HG03060 (cell line): Measurements from ENCODE around the gene TFPI.
A peak's percentile ranks its signal among the peaks of the same experiment; 100 is the strongest.

Experiments used
- ATAC-seq: cut with Tn5 transposase; IDR thresholded peaks from one replicate; pipeline ENCODE4 v1.9.1; 2021; ENCODE audit warnings: low read depth, moderate number of reproducible peaks; ENCODE audit not compliant: unreplicated experiment

Gene TFPI

DNA sequence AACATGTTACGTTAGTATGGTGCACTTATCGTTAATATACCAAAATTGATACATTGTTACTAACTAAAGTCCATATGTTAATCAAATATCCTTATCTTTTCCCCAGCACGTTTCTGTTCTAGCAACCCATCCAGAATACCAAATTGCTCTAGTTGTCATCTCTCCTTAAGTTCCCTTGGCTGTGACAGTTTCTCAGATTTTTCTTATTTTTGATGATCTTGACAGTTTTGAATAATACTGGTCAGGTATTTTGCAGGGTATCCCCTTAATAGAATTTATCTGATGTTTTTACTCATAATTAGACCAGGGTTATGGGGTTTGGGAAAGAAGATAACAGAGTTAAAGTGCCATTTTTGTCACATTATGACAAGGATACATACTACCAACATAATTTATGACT, 47.8 kb downstream of the TFPI start:
- no peak for ATAC-seq

DNA sequence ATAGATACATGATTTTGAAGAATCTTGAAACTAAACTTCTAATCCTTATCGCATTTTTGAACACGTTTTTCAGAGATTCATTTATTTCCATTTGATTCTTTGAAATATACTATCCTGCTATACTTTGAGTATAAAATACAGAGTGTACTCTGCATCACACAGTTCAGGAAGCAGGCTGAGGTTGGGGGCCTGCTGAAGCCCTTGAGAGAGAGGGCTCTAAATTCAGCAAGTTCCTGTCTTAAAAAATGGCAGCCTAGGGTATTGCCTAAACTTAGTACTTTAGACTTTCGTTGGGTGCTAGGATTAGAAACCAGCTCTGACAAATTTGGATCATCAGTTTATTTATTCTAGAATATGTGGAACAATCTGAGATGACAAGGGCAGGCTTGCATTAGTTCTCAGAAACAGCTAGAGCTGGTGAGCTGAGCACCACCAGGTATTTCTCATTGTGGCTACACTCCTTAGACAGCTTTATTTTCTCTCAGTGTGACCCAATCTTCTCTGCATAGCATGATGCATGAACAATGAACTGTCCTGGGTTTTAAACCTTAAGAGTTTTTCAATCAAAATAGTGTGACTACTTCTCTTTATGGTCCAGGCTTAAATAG, 49.1 kb downstream of the TFPI start:
- ATAC-seq, result no peak

DNA sequence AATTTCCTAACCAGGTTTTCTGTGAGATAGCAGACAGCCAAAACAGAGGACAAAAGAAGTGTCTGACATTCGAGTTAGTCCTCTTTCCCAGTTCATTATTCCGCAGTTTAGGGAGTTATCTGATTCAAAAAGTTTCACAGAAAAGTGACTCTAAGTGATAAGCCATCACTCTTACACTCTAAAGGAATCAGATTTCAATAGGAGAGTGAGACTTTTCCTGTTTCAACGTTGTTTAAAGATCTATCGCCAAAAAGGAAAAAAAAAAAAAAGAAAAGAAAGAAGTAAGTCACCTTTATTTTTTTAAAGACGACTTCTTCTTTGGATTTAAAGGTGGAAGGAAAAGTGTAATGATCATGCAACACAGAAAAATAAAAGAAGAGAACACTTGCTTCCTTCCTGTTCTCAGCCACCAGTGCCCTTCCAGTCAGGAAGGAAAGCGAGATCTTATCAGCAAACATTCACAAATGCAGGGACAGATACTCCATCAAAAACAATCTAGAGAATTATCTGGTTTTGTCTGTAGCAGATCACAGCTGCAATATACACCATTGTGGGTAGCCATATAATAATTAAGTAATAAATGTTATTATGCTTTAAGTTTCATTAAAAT, 49.8 kb downstream of the TFPI start:
- ATAC-seq, result no peak

- no peak for ATAC-seq
Measured at GRCh38 chr2:187503700-187504099, 50.5 kb downstream of the TFPI start.

GRCh38 chr2:187502467-187502866, 51.8 kb downstream of the TFPI start:
- no peak for ATAC-seq

DNA sequence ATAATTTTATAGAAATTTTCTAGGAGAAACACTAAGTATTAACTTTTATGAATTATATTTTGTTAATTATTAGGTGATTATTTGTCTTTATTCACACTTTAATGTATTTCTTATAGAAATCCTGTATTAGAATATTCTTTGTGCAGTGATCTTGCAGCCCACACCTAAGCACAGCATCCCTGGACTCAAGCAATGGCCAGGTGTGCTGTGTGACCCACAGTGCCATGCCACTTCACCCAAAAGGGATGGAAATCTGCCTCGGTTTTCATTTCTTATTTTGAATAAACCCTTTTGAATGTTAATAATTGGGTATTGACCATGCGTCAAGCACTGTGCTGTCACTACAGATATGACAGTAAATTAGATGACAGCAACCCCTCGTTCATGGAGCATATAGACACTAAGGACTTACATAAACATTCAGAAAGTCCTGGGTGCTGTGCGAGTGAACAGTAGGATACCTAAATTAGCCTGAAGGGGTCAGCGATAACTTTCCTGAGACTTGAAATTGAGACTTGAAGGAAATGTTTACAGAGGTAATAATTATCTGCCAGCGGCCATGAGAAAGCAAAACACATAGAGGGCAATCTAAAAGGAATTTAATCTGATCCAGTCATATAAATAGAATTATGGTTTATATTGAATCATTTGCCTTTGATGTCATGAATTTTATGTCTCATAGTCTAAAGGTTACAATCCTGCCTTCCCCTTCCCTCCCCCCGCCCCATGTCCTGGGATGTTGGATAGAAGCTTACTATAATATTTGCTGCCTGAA, 53.5 kb downstream of the TFPI start:
- no peak for ATAC-seq

DNA sequence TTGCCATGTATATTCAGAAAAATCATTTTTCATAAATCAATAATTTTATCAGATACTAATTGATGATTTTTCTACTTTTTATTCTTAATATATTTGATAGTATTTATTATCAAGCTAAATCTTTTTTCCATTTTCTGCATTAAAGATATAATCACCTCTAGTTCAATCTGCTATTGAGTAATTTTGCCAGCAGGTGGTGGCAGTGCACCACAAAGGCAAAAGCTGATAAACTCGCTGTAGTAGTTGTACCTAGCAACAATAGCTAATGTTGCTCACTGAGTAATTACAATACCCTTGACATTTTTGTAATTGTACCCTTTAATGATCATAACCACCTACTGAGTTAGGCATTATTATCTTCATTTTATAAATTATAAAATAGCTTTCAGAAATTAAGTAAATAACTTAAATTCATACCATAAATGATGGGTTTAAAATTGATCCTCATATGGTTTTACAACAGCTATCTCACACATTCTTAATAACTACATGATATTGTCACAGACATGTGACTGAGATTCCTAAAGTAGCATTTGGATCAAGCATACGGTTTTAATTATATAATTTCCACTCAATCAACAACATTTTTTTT, 54.2 kb downstream of the TFPI start:
- ATAC-seq, result peak; percentile 86

DNA sequence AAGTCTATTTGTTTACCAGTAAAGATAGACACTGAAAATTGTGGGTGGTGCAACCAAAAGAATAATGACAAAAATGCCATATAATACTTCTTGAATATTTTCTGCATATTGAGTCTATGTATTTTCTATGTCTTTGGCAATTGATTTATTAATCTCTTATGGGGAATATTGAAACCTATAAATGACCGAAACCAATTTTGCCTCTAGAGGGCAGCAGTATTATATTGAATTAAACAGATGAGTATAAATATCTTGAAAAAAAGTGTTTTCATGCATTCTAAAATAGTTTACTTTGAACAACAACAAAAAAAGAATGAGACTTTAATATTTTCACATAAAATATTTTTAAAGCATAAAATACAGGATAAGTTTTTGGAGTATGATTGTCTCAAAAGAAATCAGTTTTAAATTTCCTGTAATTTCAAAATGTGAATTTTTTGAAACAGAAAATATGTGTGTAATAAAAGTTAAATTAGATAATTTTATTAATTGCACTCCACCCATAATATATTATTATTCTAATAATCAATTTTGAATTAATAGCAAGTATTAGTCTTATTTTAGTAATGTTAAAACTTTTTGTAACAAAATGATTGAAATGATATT, 56.3 kb downstream of the TFPI start:
- no peak for ATAC-seq

- ATAC-seq, result no peak
Measured at GRCh38 chr2:187497140-187497539, 57.1 kb downstream of the TFPI start.

DNA sequence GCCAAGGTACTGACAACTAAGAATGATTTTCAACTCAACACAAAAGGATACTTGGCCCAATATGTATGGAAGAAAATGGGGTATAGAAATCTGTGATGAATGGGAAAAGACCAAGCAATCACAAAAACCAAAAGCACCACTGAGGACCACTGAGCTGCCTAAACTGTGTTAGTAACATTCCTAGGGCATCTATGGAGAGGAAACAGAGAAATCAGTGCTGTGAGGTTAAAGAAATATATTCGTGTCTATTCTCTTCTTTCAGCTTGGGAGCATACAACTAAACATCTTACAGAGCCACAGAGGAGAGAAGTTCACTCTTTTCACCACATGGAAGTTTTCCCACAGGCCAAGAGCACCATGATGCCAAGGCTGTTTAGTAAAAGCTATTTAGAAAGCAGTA, 58.9 kb downstream of the TFPI start:
- no peak for ATAC-seq

DNA sequence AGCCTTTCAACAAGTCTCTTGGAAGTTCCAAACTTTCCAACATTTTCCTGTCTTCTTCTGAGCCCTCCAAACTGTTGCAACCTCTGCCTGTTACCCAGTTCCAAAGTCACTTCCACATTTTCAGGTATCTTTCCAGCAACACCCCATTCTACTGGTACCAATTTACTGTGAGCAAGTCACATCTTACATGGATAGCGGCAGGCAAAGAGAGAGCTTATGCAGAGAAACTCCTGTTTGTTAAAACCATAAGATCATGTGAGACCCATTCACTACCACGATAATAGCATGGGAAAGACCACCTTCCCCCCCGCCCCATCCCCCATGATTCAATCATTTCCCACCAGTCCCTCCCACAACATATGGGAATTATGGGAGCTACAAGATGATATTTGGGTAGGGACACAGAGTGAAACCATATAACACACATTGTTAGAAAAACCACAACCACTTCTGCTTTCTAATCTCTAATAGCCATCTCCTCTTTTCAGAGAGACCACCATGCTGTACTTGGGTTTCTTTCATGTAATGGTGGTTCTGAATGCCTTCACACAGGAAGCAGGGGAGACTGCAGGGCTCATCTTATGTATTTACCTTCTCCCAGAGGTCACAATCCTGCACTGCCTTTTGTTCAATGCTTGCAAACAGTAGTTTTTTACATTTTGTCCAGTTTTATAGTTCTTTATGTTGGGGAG, 60.2 kb downstream of the TFPI start:
- ATAC-seq, result no peak

GRCh38 chr2:187493180-187493579, 61.1 kb downstream of the TFPI start:
- no peak for ATAC-seq

- no peak for ATAC-seq
Measured at GRCh38 chr2:187486241-187486640, 68.0 kb downstream of the TFPI start.

DNA sequence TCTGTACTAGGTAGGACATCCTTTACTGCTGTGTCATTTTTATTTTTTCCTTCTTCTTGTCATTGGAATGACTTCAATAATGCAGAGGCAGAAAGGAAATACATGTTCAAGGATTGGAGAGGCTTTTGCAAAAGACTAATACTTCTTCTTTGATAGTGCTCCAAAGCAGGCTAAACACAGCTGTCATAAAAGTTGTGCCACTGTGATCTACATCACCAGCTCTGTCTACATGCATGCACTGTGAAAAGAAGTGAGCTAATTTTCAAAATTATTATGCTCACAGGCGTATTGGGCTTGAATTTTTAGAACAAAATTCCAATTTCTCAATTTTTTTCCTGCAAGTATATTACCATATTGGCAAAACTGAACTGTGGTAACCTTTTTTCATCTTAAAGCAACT, 68.7 kb downstream of the TFPI start:
- no peak for ATAC-seq

GRCh38 chr2:187483537-187483936, 70.7 kb downstream of the TFPI start:
- no peak for ATAC-seq

- peak; percentile 69 for ATAC-seq
Measured at GRCh38 chr2:187482796-187483195, 71.4 kb downstream of the TFPI start.

- no peak for ATAC-seq
Measured at GRCh38 chr2:187481543-187481942, 72.7 kb downstream of the TFPI start.

DNA sequence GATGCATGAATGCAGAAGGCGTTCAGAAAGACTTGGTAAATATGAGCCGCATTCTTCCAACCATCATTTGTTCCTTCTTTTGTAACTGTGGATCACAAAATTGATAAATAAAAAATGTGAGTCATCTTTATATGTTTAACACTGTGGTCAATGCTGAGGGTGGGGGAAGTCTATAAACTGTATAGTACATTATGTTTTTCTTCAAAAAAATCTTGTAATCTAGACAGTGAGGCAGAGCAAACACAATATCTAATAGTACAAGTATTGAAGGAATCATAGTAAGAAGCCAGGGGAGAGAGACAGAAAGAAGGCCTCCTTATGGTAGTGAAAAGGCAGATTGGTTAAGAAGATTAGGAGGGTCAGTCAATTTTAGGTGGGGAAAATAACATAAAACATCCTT, 75.5 kb downstream of the TFPI start:
- no peak for ATAC-seq

DNA sequence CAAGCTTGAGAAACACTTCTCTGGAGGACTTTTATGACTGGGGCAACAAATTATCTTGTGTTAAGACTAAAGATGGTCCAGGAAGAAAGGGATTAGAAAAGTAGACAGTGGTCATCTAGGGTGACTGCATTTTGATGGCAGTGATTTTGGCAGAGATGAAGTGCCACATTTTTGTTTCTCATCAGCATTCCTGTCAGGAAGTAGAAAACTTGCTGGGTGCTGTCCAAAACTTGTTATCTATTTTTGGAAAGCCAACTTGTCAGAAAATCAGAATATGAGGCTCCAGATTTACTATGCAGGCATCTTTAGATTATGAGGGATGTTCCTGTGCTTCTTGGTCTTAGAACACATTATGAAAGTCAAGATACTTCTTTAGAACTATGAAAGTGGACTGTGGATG, 77.2 kb downstream of the TFPI start:
- no peak for ATAC-seq

- ATAC-seq, result peak; percentile 68
Measured at GRCh38 chr2:187475499-187476248, 78.6 kb downstream of the TFPI start.
